ENCODE data around the gene TWIST2.

- TF ChIP-seq CTCF (IDR thresholded peaks at IDR 0.05), result no peak
- TF ChIP-seq POLR2A (IDR thresholded peaks at IDR 0.05), result no peak
Observed at GRCh38 chr2:238894950-238895298, 47.0 kb downstream of the TWIST2 start.

All from thyroid gland (tissue), 4 donors.